DMS 273 (cell line): ENCODE data around the gene TAF6.

ENCODE experiments used
- DNase-seq: peaks from one replicate; lab custom pipeline; 2025; ENCODE audit not compliant: unreplicated experiment; lab: John Stamatoyannopoulos, UW

The TAF6 gene

DNA sequence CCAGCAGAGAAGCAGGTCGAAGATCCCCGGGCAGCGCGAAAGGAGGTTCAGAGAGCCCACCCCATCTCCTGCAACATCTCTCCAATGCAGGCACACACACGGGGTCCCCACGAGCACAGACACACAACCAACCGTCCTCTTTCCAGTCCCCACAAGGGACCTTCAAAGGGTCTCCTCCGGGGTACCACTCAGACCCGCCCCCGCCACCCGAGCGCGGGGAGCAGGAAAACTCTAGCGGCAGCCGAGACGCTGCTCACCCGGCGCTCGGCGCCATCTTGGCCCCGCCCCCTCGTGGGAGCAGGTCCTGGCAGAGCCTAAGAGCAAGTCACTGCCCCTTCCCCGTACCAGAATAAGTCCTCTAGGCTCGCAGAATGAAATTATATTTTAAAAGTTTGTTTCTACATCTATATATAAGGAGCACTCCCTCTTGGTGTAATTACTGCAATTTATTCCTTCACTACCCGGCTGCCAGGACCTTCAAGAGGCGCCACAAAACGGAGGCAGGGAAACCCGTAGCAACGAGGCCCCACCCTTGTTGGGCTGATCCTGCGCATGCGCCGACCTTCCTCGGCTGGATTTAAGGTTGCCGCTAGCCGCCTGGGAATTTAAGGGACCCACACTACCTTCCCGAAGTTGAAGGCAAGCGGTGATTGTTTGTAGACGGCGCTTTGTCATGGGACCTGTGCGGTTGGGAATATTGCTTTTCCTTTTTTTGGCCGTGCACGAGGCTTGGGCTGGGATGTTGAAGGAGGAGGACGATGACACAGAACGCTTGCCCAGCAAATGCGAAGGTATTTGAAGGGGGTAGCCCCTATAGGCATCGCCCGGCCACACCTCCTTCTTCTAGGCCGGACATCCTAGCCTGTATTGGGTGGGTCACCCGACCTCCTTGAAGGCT, at the start of gene TAF6, which contains the start of gene CNPY4:
Gene TAF6 (minus strand): TSS at position 287 of the 898 bp plus-strand sequence. CDS start 5,149 bp downstream, outside the sequence.
Gene CNPY4 (plus strand): TSS at position 563 of the 898 bp plus-strand sequence. CDS start 111 bp downstream, at position 674.
- peak; percentile 99 for DNase-seq

DNA sequence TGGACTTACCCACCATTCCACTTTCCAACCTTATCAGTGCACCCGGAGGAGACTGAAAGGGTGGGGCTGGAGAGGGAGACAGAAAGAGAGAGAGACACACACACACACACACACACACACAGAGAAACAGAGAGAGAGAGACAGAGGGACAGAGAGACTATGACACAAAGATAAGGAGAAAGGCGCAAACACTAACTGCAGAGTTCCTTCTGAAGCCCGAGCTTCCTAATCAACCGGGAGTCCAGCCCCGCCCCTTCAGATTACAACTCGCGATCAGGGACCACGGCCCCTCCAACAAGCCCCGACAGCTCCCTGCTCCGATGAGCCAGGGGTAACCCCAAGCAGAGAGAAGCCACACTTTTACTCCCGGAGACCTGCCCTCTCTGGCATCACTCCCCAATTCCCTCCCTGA, 48.8 kb upstream of the TAF6 start:
- peak; percentile 52 for DNase-seq

- DNase-seq: no peak
These were observed 48.1 kb upstream of the TAF6 start for GRCh38 chr7:100166970-100167911.

DNA sequence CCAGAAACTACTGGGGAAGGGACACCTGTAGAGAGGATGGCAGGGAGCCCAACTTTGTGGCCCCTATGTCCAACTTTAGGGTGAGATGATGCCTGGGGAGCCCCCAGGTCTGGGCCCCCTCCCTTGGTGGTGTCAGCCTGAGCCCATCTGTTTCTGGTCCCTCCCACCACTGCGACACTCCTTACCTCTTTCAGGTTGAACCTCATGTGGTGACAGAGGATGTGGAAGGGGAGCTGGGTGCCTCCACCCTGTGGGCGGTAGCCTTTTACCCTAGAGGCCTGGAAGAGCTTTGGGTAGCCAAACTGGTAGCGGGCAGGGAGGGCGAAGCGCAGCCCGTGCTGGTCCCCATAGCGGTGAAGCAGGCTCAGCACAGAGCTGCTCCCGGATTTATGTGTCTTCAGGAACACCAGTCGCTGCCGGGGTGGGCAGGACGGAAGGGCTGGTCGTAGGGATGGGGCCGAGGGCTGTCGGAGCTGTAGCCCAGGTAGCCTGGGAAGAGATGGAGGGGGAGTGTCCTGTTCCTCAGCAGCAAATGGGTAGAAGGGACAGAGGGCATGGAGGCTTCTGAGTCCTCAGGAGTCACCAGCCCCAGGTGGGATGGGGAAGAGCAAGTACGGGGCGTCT, 47.3 kb upstream of the TAF6 start:
- no peak for DNase-seq

DNA sequence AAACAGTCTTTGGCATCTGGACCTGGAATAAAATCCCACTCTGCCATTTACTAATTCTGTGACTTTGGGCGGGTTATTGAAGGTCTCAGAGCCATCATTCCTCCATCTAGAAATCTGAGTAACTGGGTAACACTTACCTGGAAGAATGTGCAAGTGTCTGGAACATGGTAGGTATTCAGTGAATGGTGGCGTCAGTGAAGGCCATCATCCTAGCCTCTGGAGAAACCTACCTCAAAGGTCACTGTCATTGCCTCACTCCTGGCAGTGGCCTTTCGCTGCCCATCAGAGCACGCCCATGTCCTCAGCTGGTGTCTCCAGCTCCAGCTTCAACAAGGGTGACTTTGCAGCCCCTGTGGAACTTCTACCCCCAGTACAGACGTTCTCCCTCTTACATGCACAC, 44.7 kb upstream of the TAF6 start:
- no peak for DNase-seq

- DNase-seq: no peak
These were observed 43.9 kb upstream of the TAF6 start for GRCh38 chr7:100163006-100163531.

GRCh38 chr7:100160067-100160466, 40.9 kb upstream of the TAF6 start:
- DNase-seq: no peak

GRCh38 chr7:100159099-100159623, 40.0 kb upstream of the TAF6 start:
- no peak for DNase-seq

- DNase-seq: peak; percentile 98
These were observed 39.3 kb upstream of the TAF6 start, which contains the start of gene TRAPPC14 for GRCh38 chr7:100158229-100159098. Gene TRAPPC14, minus strand, starts transcription at chr7:100158723. Its CDS starts 224 bp downstream, at chr7:100158499.

GRCh38 chr7:100157334-100158228, 38.4 kb upstream of the TAF6 start:
- DNase-seq: peak; percentile 61

GRCh38 chr7:100157069-100157333, 37.8 kb upstream of the TAF6 start:
- no peak for DNase-seq

- no peak for DNase-seq
These were observed 37.3 kb upstream of the TAF6 start for GRCh38 chr7:100156331-100157068.

DNA sequence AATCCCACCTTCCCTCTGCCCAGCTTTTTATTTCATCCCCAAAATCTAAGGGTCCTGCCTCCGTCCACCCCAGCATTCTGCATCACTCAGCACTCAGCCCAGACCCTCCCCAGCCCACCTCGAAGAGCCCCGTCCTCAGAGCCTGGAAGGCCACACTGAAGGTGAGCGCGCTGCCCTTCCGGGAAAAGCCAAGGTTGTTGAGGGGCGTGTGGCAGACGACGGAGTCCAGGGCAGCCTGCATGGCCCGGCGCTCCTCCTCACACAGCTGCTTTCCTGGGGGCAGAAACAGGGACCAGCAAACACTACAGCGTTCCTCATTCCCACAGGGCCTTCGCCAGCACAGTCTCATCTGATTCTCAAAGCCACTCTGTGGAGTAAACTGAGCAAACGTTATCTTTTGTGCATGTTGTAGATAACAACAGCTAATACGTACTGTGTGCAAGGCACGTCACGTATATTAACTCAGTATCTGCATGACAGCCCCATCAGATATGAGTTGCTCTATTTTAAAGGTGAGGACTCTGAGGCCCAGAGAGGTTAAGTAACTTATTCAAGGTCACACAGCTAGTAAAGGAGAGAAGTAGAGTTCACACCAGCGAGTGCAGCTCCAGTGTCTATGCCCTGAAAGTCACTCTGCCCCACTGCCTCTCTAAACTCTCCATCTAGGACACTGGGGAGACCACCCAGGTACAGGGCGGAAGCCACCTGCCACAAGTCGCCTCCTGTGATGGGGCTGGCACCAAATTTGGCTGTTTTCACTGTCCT, 36.6 kb upstream of the TAF6 start:
- no peak for DNase-seq

DNA sequence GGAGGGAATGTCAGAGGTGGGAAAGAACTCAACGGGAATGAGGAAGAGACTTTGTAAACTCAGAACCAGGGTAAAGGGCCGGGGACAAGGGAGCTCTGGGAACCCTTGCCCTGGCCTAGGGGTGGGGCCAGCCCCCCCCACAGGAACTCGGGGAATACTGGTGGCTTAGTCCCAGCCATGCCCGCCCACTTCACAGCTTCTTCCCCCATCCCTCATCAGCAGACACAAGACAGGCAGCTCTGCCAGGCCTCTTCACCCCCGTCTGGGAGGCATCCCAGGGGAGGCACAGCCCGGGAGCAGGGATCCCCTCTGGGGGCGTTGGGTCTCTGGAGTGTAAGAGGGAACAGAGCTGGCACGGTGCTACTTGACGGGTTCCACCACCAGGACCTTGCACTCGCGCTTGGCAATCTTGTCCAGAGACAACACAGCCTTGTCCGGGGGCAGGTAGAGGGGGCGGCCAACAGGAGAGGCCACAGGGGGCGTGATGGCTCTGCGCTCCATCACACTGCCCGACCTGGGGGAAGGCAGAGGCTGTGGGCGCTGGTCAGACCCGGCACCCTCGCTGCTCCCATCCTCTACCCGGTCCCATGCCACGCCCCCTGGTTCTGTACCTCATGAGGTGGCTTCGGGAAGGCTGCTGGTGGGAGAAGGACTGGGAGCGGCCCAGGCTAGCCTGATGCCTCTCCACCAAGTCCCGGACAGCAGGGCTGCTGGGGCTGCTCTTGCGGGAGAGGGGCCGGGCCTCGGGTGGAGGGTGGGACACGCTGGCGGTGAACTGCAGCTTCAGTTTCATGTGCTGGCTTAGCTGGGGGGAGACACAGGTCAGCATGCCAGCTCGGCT, 35.7 kb upstream of the TAF6 start:
- no peak for DNase-seq

DNA sequence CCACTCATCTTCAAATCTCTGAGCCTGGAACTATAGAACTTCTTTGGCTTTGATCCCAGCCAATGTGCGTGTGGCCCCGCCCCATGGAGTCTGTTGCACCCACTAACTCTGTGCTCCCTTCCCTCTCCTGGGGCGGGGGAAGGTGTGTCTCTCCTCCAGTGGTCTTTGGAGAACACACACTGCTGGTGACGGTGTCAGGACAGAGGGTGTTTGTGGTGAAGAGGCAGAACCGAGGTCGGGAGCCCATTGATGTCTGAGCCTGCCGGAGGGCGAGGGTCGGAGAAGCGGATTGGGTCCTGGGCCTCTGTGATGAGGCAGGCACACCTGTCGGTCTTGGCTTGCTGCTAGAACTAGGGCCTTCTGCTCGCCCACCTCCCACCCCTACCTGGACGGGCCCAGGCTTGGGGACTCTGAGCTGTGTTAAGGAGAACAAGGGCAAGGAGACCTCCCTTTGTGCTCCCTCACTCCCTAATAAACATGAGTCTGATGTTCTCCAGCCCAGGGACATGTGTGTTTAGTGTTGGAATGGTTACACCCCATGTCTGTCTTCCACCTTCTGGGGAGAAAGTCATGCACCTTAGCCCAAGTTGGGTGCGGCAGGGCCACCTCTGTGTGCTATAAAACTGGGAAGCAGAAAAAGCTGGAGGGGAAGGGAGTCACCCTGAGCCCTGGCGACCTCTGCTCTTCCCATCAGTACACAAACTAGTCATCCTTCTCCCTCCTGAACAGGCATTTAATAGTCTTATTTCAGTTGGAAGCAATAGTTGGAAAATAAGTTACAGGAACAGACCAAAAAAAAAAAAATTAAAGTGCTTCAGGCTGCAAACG, 34.8 kb upstream of the TAF6 start:
- DNase-seq: peak; percentile 49
